HEK293T (cell line): Measurements from ENCODE around the gene TXNL4A.

Experiments used
- ARNT ChIP-seq: fragments of 450-650 bp; IDR thresholded peaks from 2 replicates; pipeline ENCODE4 v1.6.1; 2017; ENCODE audit warnings: mild to moderate bottlenecking
- BHLHE40 ChIP-seq: fragments of 450-650 bp; IDR thresholded peaks from 2 replicates; pipeline ENCODE4 v1.6.1; 2016; ENCODE audit warnings: mild to moderate bottlenecking, moderate library complexity, borderline replicate concordance
- L3MBTL2 ChIP-seq: fragments of 450-650 bp; conservative IDR thresholded peaks from 2 replicates; pipeline ENCODE4 v1.6.1; 2016; ENCODE audit warnings: mild to moderate bottlenecking
- SP1 ChIP-seq: fragments of 450-650 bp; IDR thresholded peaks from 2 replicates; pipeline ENCODE4 v1.6.1; 2017
- SUZ12 ChIP-seq: fragments of 450-650 bp; IDR thresholded peaks from 2 replicates; pipeline ENCODE4 v1.6.1; 2016; ENCODE audit warnings: mild to moderate bottlenecking
- ZNF384 ChIP-seq: fragments of 450-650 bp; IDR thresholded peaks from 2 replicates; pipeline ENCODE4 v1.6.1; 2016
- TF ChIP-seq, protein P1 (sequence below): fragments of 450-650 bp; IDR thresholded peaks from 2 replicates; pipeline ENCODE4 v1.6.1; 2016

DNA sequence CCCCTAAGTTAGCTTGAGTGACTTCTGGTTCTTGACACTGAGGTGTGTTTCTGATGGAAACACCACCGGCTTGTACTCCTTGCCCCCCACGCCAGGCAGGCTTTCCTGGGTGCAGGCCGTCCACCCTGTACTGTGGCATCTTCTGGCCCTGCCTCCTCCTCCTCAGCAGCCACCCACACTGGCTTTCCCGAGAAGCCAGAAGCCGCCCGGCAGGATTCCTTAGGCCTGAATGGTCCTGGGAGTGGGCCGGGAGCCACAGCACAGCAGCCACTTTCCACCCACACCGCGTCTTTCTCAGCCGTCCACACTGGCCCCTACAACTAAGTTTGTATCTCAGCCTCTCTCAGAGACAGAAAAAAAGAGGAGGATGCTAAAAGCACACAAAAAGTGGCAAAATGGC, 26.1 kb downstream of the TXNL4A start:
- TF ChIP-seq BHLHE40 (no peak), L3MBTL2 (no peak), SUZ12 (no peak), ARNT (no peak), ZNF384 (no peak), SP1 (no peak)
- TF ChIP-seq, protein P1, sequence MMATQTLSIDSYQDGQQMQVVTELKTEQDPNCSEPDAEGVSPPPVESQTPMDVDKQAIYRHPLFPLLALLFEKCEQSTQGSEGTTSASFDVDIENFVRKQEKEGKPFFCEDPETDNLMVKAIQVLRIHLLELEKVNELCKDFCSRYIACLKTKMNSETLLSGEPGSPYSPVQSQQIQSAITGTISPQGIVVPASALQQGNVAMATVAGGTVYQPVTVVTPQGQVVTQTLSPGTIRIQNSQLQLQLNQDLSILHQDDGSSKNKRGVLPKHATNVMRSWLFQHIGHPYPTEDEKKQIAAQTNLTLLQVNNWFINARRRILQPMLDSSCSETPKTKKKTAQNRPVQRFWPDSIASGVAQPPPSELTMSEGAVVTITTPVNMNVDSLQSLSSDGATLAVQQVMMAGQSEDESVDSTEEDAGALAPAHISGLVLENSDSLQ = no peak
